ENCODE measurements around the gene PIGB. TPM values are rescaled to one million over a fixed set of nuclear protein-coding genes. Genes with fewer than 3 reads are reported as not detected.

PIGB gene
- total and polyA plus RNA-seq, 2 of the 13 experiments (the other 11 are each of a cell fraction or from before 2014, with no cell fraction given): 14.5 to 19.1 TPM

DNA sequence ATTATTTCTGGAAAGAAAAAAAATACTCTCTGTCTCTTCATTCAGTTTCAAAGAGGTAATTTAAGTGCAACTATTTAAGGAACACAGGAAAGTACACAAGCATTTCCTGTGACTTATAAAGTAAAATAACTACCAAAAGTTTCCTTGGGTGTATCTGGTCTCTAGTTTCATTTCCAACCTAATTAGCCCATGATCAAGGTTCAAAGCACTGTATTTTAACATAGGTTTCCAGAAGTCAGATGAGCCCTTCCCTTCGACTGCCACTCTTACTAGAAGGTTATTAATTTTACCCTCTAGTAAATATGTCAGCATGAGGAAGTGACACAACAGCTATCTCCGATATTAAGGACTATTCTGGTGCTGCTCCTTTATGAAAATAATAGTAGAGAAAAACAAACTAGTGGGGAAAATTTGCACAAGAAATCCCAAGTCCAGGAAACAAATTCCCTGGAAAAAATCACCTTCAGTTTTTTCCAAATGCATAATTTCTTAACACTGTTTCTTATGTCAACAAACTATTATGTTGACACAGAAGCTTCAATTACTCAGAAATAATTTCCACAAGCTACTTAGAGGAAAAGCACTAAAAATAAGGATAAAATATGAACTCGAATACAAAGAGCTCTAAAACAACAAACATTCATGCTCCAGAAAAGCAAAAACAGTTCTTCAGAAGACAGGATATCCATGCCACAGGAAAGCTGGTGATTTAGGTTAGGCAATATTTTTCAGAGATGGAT is 53.8 kb downstream of the PIGB start:
- Histone ChIP-seq H3K36me3 (replicated peaks in 1 of 2; ENCODE audit: control insufficient read depth in 1 of 2, insufficient read depth in 2 of 2, low read length in 2 of 2) (peaks cover 0 to 15% of the 10 kb centered on the region in 2 experiments; a peak in 3 of 5 replicates), H3K4me1 (ENCODE audit: insufficient read depth, low read length) (peaks cover 14% of the 10 kb centered on the region), H3K27ac (ENCODE audit: extremely low read length, insufficient read depth, low read length) (no peak overlapping the region), H3K4me3 (replicated peaks in 1 of 3; ENCODE audit: insufficient read depth in 1 of 3, low read depth in 2 of 3, low read length in 3 of 3) (no peak overlapping the region), H4K20me1 (ENCODE audit: insufficient read depth, low read length) (no peaks in the 10 kb centered on the region), H3K4me2 (ENCODE audit: low read depth, low read length) (no peak overlapping the region), H3K9ac (ENCODE audit: insufficient read depth, low read depth, low read length) (no peak overlapping the region), H2AFZ (ENCODE audit: low read length) (no peak overlapping the region), H3K27me3 (ENCODE audit: control insufficient read depth in 1 of 2, insufficient read depth in 2 of 2, low read length in 2 of 2) (no peaks in the 10 kb centered on the region), H3K79me2 (ENCODE audit: insufficient read depth, low read length) (no peaks in the 10 kb centered on the region), H3K9me3 (ENCODE audit: low read length) (no peaks in the 10 kb centered on the region)
- WGBS (ENCODE audit: low lambda C conversion rate): 87% methylated on average over 3 of the region's 3 CpGs
- ChIA-PET CTCF (ENCODE audit: low intra/inter-chr PET ratio, low total read pairs) (no interaction called here), POLR2A (no interaction called here)
- TF ChIP-seq ELF3 (CRISPR knock-in tag; IDR thresholded peaks at IDR 0.05) (no peak), FOXA1 (IDR thresholded peaks at IDR 0.05) (peak; percentile 72; the same call in 1 of the 2 replicates), FOXA1 (CRISPR knock-in tag; IDR thresholded peaks at IDR 0.05) (no peak), ZZZ3 (CRISPR knock-in tag; IDR thresholded peaks at IDR 0.05; ENCODE audit: borderline replicate concordance) (no peak)
- no peak for ATAC-seq
- in situ Hi-C loops (cut with HindIII; ENCODE audit: extremely low pct_ligation_motif_present, low pct_unique_long_range_greater_than_20kb) (no loop called here), intact Hi-C loops (cut with micrococcal nuclease; ENCODE audit: unreplicated experiment) (no loop called here)
- FAIRE-seq: no peak
- no TSS peak for BruUV-seq (replicated peaks)
- no peak for DNase-seq (ENCODE audit: low spot score)

DNA sequence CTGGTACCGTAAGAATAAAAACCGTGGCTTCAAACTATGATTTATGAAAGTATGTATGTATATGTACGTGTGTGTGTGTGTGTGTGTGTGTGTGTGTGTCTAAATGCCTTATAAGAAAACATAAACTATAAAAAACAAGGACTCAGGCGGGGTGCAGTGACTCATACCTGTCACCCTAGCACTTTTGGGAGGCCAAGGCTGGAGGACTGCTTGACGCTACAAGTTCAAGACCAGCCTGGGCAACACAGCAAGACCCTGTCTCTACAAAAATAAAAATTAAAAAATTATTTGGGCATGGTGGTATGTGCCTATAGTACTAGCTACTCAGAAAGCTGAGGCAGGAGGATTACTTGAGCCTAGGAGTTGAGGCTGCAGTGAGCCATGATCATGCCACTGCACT is 60.1 kb downstream of the PIGB start:
- no peak for DNase-seq (ENCODE audit: low spot score)
- ChIA-PET POLR2A (no interaction called here), CTCF (ENCODE audit: low intra/inter-chr PET ratio, low total read pairs) (no interaction called here)
- in situ Hi-C loops (cut with HindIII; ENCODE audit: extremely low pct_ligation_motif_present, low pct_unique_long_range_greater_than_20kb) (no loop called here), intact Hi-C loops (cut with micrococcal nuclease; ENCODE audit: unreplicated experiment) (no loop called here)
- no peaks in the 10 kb centered on the region for H3K27me3 ChIP-seq (ENCODE audit: control insufficient read depth in 1 of 2, insufficient read depth in 2 of 2, low read length in 2 of 2)
- H4K20me1 ChIP-seq (ENCODE audit: insufficient read depth, low read length): no peaks in the 10 kb centered on the region
- no peaks in the 10 kb centered on the region for H3K4me1 ChIP-seq (ENCODE audit: insufficient read depth, low read length)
- no peak overlapping the region for H3K4me3 ChIP-seq (replicated peaks in 1 of 3; ENCODE audit: insufficient read depth in 1 of 3, low read depth in 2 of 3, low read length in 3 of 3)
- H3K36me3 ChIP-seq (replicated peaks in 1 of 2; ENCODE audit: control insufficient read depth in 1 of 2, insufficient read depth in 2 of 2, low read length in 2 of 2): peaks cover 0 to 13% of the 10 kb centered on the region in 2 experiments; a peak in 3 of 5 replicates
- 93% methylated on average over 5 of the region's 5 CpGs for WGBS (ENCODE audit: low lambda C conversion rate)
- H3K9ac ChIP-seq (ENCODE audit: insufficient read depth, low read depth, low read length): no peak overlapping the region
- no TSS peak for BruUV-seq (replicated peaks)
- no peaks in the 10 kb centered on the region for H3K79me2 ChIP-seq (ENCODE audit: insufficient read depth, low read length)
- no peak for FAIRE-seq
- no peak overlapping the region for H3K4me2 ChIP-seq (ENCODE audit: low read depth, low read length)
- no peak overlapping the region for H3K27ac ChIP-seq (ENCODE audit: extremely low read length, insufficient read depth, low read length)
- no peak overlapping the region for H2AFZ ChIP-seq (ENCODE audit: low read length)
- no peaks in the 10 kb centered on the region for H3K9me3 ChIP-seq (ENCODE audit: low read length)
- no peak for ATAC-seq
- no peak for TF ChIP-seq HMG20A (CRISPR knock-in tag; IDR thresholded peaks at IDR 0.05; ENCODE audit: borderline replicate concordance)
- TF ChIP-seq SIN3B (IDR thresholded peaks at IDR 0.05; ENCODE audit: low read length): no peak
- TF ChIP-seq ZFX (CRISPR knock-in tag; IDR thresholded peaks at IDR 0.05; ENCODE audit: low read depth): no peak
- no peak for TF ChIP-seq ZNF30 (CRISPR knock-in tag; IDR thresholded peaks at IDR 0.05)
- no peak for TF ChIP-seq ZNF607 (CRISPR knock-in tag; IDR thresholded peaks at IDR 0.05; ENCODE audit: borderline replicate concordance)
- no peak for TF ChIP-seq KAT8 (CRISPR knock-in tag; IDR thresholded peaks at IDR 0.05)
- no peak for TF ChIP-seq ARNT (IDR thresholded peaks at IDR 0.05)
- no peak for TF ChIP-seq MAFF (IDR thresholded peaks at IDR 0.05; ENCODE audit: low read depth, low read length)
- TF ChIP-seq ELF1 (CRISPR knock-in tag; IDR thresholded peaks at IDR 0.05): no peak
- no peak for TF ChIP-seq JARID2 (CRISPR knock-in tag; IDR thresholded peaks at IDR 0.05; ENCODE audit: insufficient replicate concordance)
- TF ChIP-seq ZNF776 (CRISPR knock-in tag; IDR thresholded peaks at IDR 0.05): no peak
- no peak for TF ChIP-seq TCF12 (IDR thresholded peaks at IDR 0.05)
- no peak for TF ChIP-seq TCF12 (CRISPR knock-in tag; IDR thresholded peaks at IDR 0.05)
- TF ChIP-seq FOXA3 (CRISPR knock-in tag; IDR thresholded peaks at IDR 0.05): no peak
- TF ChIP-seq ZNF644 (CRISPR knock-in tag; IDR thresholded peaks at IDR 0.05; ENCODE audit: low read depth): no peak
- TF ChIP-seq ZNF446 (CRISPR knock-in tag; IDR thresholded peaks at IDR 0.05): no peak
- TF ChIP-seq ZSCAN12 (CRISPR knock-in tag; IDR thresholded peaks at IDR 0.05): no peak

Measured in HepG2 (cell line).